Vagina (tissue), 2 donors: ENCODE results near the gene ROBO4. TPM values are rescaled to one million over a fixed set of nuclear protein-coding genes. Genes with fewer than 3 reads are reported as not detected.

Source experiments
- DNase-seq, 2 donors: peaks; one replicate each; pipeline ENCODE4 v3.0.0-alpha.2; 2017; ENCODE audit errors: extremely low spot score in 2 of 2
- H3K27ac ChIP-seq: fragments of 200-600 bp; sonication (generic); one replicate; pipeline ENCODE4 v1.5.1; 2019
- H3K27me3 ChIP-seq: fragments of 200-600 bp; sonication (generic); one replicate; pipeline ENCODE4 v1.5.1; 2019
- H3K36me3 ChIP-seq, 2 donors: fragments of 200-600 bp; sonication (generic); one replicate each; pipeline ENCODE4 v1.5.1; 2017 to 2019
- H3K4me1 ChIP-seq: fragments of 200-600 bp; sonication (generic); one replicate; pipeline ENCODE4 v1.5.1; 2019
- H3K4me3 ChIP-seq, 2 donors: fragments of 200-600 bp; sonication (generic); 1 replicate in 1 of 2; 2 replicates in 1 of 2; pipeline ENCODE4 v1.5.1; 2016 to 2019
- H3K9me3 ChIP-seq: fragments of 200-600 bp; sonication (generic); one replicate; pipeline ENCODE4 v1.5.1; 2019
- POLR2A ChIP-seq, 2 donors: fragments of 450-650 bp; IDR thresholded peaks; one replicate each; pipeline ENCODE4 v1.6.1; 2017; ENCODE audit warnings: antibody characterized with exemption in 2 of 2, mild to moderate bottlenecking in 2 of 2, moderate library complexity in 2 of 2
- POLR2AphosphoS5 ChIP-seq, 2 donors: sonication (generic); formaldehyde crosslinking; IDR thresholded peaks; one replicate each; pipeline ENCODE4 v1.9.0; 2017; ENCODE audit warnings: antibody characterized with exemption in 2 of 2, mild to moderate bottlenecking in 2 of 2, low read depth in 1 of 2; ENCODE audit not compliant: insufficient read depth in 1 of 2
- intact Hi-C: fragments of 100-400 bp; cut with DNase I; formaldehyde crosslinking; loops from one replicate; pipeline ENCODE4 v1.15.1; 2023
- total RNA-seq: library from RNA; depleted of rRNA; stranded (reverse); fragments of >200 nt; gene quantifications from one replicate; pipeline ENCODE4 v1.2.3, GENCODE V29; 2016
- TF ChIP-seq, protein P1 (sequence below), 3 experiments: fragments of 450-650 bp in 2 of 3; fragments of 200-600 bp in 1 of 3; sonication (generic) in 1 of 3; IDR thresholded peaks; one replicate each; pipeline ENCODE4 v1.5.1; 2017 to 2019; ENCODE audit warnings: antibody characterized with exemption in 3 of 3, mild to moderate bottlenecking in 2 of 3, moderate library complexity in 2 of 3

ROBO4 gene
- total RNA-seq, 1 donor from 2014 or later: 39.8 TPM

- peak; percentile 77 to 86 for DNase-seq
- no peaks in the 10 kb centered on the region for H3K9me3 ChIP-seq
- intact Hi-C loops: no loop called here
Observed at GRCh38 chr11:124900464-124900863, 2.8 kb upstream of the ROBO4 start.

GRCh38 chr11:124899383-124900145 is 1.9 kb upstream of the ROBO4 start:
- TF ChIP-seq, protein P1, sequence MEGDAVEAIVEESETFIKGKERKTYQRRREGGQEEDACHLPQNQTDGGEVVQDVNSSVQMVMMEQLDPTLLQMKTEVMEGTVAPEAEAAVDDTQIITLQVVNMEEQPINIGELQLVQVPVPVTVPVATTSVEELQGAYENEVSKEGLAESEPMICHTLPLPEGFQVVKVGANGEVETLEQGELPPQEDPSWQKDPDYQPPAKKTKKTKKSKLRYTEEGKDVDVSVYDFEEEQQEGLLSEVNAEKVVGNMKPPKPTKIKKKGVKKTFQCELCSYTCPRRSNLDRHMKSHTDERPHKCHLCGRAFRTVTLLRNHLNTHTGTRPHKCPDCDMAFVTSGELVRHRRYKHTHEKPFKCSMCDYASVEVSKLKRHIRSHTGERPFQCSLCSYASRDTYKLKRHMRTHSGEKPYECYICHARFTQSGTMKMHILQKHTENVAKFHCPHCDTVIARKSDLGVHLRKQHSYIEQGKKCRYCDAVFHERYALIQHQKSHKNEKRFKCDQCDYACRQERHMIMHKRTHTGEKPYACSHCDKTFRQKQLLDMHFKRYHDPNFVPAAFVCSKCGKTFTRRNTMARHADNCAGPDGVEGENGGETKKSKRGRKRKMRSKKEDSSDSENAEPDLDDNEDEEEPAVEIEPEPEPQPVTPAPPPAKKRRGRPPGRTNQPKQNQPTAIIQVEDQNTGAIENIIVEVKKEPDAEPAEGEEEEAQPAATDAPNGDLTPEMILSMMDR (IDR thresholded peaks at IDR 0.05): no peak
- TF ChIP-seq POLR2A (IDR thresholded peaks at IDR 0.05): no peak
- no peak for TF ChIP-seq POLR2AphosphoS5 (IDR thresholded peaks at IDR 0.05; ENCODE audit: insufficient read depth in 1 of 2, low read depth in 1 of 2)
- Histone ChIP-seq H3K27me3 (no peaks in the 10 kb centered on the region), H3K36me3 (no peaks in the 10 kb centered on the region), H3K9me3 (no peaks in the 10 kb centered on the region), H3K4me3 (no peak overlapping the region), H3K27ac (no peak overlapping the region), H3K4me1 (peaks cover 9% of the 10 kb centered on the region)
- DNase-seq: peak; percentile 64 to 80
- intact Hi-C loops: no loop called here

More at GRCh38 chr11:124900464-124900863, 2.8 kb upstream of the ROBO4 start:
- peak in 1 of 2 donors; percentile 53 for TF ChIP-seq POLR2AphosphoS5 (IDR thresholded peaks at IDR 0.05; ENCODE audit: insufficient read depth in 1 of 2, low read depth in 1 of 2)
- TF ChIP-seq, protein P1 (IDR thresholded peaks at IDR 0.05): no peak
- Histone ChIP-seq H3K4me3 (no peak overlapping the region), H3K36me3 (no peaks in the 10 kb centered on the region), H3K4me1 (peaks cover 9% of the 10 kb centered on the region), H3K27ac (no peak overlapping the region), H3K27me3 (no peaks in the 10 kb centered on the region)

GRCh38 chr11:124898711-124899110 is 1.0 kb upstream of the ROBO4 start:
- H3K27me3 ChIP-seq: no peaks in the 10 kb centered on the region
- H3K36me3 ChIP-seq: no peaks in the 10 kb centered on the region
- DNase-seq: peak; percentile 85 to 93
- H3K9me3 ChIP-seq: no peaks in the 10 kb centered on the region
- intact Hi-C loops: no loop called here
- TF ChIP-seq, protein P1 (IDR thresholded peaks at IDR 0.05): no peak
- no peak for TF ChIP-seq POLR2A (IDR thresholded peaks at IDR 0.05)
- peak overlapping the region; percentile 37 for H3K27ac ChIP-seq
- H3K4me1 ChIP-seq: peaks cover 9% of the 10 kb centered on the region
- H3K4me3 ChIP-seq: no peak overlapping the region

DNA sequence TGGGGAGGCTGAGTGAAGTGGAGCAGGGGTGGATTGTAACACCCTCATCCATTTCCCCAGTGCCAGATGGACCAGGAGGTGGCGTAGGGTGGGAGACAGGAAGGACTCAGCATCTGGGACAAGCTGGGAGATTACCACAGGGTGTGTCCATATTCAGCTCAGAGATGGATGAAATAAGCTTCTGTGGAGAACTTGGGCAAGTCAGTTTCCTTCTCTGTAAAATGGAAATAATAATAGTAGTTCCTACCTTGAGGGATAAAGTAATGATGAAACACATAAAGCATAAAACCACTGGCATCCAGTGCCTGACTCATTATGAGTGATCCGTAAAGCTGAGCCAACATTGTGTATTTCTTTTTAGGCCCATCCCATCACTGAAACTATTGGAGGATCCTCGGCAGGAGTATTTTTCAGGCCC is 607 bp upstream of the ROBO4 start:
- Histone ChIP-seq H3K36me3 (no peaks in the 10 kb centered on the region), H3K9me3 (no peaks in the 10 kb centered on the region), H3K27me3 (no peaks in the 10 kb centered on the region), H3K27ac (peak overlapping the region; percentile 60), H3K4me3 (peak overlapping the region in 1 of 2 donors; percentile 30), H3K4me1 (peaks cover 9% of the 10 kb centered on the region)
- DNase-seq: peak; percentile 58 to 85
- TF ChIP-seq POLR2AphosphoS5 (IDR thresholded peaks at IDR 0.05; ENCODE audit: insufficient read depth in 1 of 2, low read depth in 1 of 2): no peak
- no peak for TF ChIP-seq POLR2A (IDR thresholded peaks at IDR 0.05)
- TF ChIP-seq, protein P1 (IDR thresholded peaks at IDR 0.05): no peak
- intact Hi-C loops: no loop called here

DNA sequence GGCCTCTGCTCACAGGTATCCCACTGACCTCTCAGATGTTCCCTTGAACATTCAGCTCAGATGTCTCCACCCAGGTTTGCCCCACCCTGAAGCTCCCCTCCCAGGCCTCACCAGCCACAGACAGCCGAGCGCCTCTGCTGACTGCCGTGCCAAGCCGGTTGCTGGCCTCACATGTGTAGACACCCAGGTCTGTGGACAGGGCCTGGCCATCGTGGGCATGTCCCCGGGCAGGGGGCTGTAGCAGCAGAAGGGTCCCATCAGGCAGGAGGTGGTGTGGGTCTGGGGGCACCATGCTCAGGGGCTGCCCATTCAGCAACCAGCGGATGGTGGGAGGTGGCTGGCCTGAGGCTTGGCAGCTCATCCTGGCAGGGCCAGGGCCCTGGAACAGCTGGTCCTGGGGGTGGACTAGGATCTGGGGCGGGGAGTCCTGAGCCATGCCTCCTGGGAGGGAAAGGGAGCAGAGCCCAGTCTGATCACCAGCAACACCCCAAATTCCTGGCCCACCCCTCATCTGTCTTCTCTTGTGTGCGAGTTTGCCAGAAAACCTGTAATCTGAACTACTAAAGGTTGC is 759 bp downstream of the ROBO4 start:
- DNase-seq: peak in 1 of 2 donors; percentile 88

More for the DNA sequence above, 759 bp downstream of the ROBO4 start:
- Histone ChIP-seq H3K36me3 (no peaks in the 10 kb centered on the region), H3K27me3 (no peaks in the 10 kb centered on the region), H3K9me3 (no peaks in the 10 kb centered on the region), H3K4me1 (peaks cover 9% of the 10 kb centered on the region), H3K4me3 (peak overlapping the region; percentile 12 to 30), H3K27ac (peak overlapping the region; percentile 60)
- TF ChIP-seq, protein P1 (IDR thresholded peaks at IDR 0.05): no peak
- TF ChIP-seq POLR2AphosphoS5 (IDR thresholded peaks at IDR 0.05; ENCODE audit: insufficient read depth in 1 of 2, low read depth in 1 of 2): no peak
- no peak for TF ChIP-seq POLR2A (IDR thresholded peaks at IDR 0.05)
- intact Hi-C loops: no loop called here
